NK-92 treated with Interleukin-12 subunit alpha and Interleukin-12 subunit beta, amount 100 ng/mL, for 24 hours (cell line): ENCODE measurements around the gene ATP2C1.
"Not testable (repeated sequence)": the region's sequence is repeated elsewhere in the genome, so short reads cannot be mapped to it uniquely, and the experiment has no call there.

Experiments used
- DNase-seq: peaks from one replicate; lab custom pipeline; 2025; lab: John Stamatoyannopoulos, UW

ATP2C1 gene

GRCh38 chr3:131038326-131038725, 144.4 kb downstream of the ATP2C1 start:
- DNase-seq, result no peak

- not testable (repeated sequence) for DNase-seq
Measured at GRCh38 chr3:131042271-131042985, 148.5 kb downstream of the ATP2C1 start.

- DNase-seq, result no peak
Measured at GRCh38 chr3:131047582-131047981, 153.7 kb downstream of the ATP2C1 start.

GRCh38 chr3:131048030-131048429, 154.1 kb downstream of the ATP2C1 start:
- no peak for DNase-seq

- DNase-seq, result no peak
Measured at GRCh38 chr3:131050001-131050400, 156.1 kb downstream of the ATP2C1 start.

- no peak for DNase-seq
Measured at GRCh38 chr3:131053043-131053859, 159.4 kb downstream of the ATP2C1 start.
